HG03095 (cell line): ENCODE data around the gene LDB2.

ENCODE experiments used
- ATAC-seq: cut with Tn5 transposase; IDR thresholded peaks from one replicate; pipeline ENCODE4 v1.9.1; 2021; ENCODE audit warnings: moderate library complexity; ENCODE audit not compliant: unreplicated experiment

Gene LDB2

GRCh38 chr4:16887887-16888286 is 10.6 kb downstream of the LDB2 start:
- no peak for ATAC-seq

DNA sequence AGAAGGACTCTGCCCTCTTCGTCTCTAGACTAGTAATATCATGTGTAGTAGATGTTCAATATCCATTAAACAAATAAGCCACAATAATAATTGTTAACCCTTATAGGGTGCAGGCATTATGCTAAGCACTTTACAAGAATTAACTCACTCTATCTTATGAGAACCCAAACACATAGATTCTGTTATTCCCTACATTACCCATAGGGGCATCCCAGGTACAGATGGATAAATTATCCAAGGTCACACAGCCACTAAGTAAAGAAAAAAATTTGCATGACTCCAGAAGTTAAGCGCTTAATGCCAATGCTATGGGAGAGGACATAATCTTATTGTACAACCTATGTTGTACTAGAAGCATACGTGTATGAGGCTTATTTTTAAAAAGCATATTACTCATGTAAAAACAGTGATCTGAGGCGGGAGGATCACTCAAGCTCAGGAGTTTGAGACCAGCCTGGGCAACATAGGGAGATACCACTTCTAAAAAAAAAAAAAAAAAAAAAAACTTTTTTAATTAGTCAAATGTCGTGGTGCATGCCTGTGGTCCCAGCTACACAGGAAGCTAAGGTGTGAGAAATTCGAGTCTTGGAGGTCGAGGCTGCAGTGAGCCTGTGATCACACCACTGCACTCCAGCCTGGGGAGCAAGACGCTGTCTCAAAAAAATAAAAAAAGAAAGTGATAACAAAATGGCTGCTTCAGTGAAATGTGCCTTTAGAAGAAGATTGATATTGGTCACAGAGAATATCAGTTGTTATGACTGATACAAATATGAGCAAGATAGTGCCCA is 13.6 kb downstream of the LDB2 start:
- ATAC-seq = no peak

GRCh38 chr4:16883806-16884205 is 14.6 kb downstream of the LDB2 start:
- no peak for ATAC-seq

DNA sequence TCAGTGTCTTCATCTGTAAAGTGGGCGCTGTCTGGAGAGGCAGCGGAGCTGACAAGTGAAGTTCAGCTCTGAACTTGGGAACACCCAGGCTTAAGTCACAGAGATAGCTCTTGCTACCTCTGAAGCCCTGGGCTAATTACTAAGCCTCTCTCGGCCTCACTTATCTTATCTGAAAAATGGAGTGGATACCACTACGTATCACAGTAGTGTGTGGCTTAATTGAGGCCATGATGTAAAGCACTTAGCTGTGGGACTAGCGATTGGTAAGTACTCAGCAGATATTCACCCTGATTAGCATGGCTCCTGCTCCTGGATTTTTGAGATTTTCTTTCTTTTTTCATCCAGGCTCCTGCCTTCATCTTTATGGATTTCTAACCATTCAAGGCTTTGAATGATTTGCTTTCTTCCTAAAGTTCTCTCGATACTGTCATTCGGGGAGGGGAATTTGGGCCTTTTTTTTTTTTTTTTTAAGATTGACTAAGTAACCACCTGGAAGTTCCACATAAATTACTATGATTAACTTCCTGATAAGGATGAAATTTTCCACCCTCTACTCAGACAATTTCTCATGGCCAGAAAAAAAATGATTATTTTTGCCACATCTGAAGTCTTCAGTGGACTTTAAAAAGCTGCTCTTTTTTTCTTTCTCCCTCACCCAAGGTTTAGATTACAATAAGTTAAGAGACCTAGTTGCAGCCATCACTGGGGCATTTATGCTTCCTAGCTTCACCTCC is 17.1 kb downstream of the LDB2 start:
- no peak for ATAC-seq

- no peak for ATAC-seq
These were observed 23.0 kb downstream of the LDB2 start for GRCh38 chr4:16875487-16875886.

- ATAC-seq = no peak
These were observed 28.7 kb downstream of the LDB2 start for GRCh38 chr4:16869594-16870245.

GRCh38 chr4:16868674-16869073 is 29.8 kb downstream of the LDB2 start:
- ATAC-seq = no peak

DNA sequence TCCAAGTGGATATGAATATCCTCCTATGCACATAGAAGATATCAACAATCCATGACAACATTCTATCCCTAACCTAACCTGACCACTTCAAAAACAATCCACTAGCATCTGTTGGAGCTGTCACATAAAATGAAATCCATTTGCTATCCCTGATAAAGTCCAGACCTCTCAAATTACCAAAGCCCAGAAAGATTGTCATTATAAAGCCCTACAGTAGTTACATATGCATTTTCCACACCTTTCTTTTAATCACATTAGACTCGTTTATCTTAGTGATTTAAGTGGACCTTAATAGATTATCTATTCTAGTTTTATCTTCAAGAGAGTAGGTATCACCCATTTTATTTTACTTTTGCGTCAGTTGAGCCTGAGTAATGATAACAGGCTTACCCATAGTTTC is 30.6 kb downstream of the LDB2 start:
- ATAC-seq = no peak

- ATAC-seq = no peak
These were observed 31.5 kb downstream of the LDB2 start for GRCh38 chr4:16866974-16867373.

DNA sequence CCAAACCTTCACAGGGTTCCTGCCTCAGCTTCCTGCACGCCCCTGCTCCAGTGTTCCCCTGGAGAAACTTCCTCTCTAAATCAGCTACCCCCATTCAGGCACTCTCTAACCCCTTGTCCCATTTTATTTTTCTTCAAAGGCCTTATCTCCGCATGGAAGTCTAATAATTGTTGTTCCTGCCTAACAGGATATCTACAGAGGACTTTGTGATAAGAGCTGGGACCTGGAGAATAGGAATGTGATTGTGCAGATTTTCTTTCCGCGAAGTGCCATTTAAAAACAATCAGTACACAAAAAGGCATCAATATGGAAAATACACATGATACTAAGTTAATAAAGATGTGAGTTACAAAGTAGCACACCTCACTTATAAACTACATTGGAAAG is 32.6 kb downstream of the LDB2 start:
- ATAC-seq = no peak

DNA sequence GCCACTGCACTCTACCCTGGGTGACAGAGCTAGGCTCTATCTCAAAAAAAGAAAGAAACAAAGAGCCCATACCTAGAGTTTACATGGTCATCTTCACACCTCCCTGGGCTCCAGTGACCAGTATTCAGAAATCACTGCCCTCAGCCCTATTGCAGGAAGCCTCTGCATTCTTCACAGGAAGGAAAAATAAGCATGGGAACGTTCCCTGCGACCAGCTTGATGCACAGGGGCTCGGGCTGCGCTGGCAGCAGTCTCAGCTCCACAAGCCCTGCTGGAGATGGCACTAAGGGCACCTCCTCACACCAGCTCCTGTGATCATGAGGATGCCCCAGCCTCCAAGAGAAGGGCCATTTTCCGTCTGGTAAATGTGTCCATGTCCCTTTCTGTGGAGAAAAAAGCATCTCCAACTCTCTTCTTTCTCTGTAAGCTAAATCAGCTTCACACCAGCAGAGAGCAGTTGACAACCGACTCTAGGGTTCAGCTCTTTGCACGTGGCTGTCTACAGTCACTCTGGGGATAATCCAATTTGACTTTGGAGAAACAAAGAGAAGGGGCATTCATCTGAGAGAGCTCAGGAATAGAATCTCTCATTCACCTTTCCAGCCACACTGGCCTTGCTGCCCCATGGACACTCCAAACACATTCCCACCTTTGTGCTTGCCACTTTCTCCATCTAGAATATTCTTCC is 33.1 kb downstream of the LDB2 start:
- no peak for ATAC-seq

GRCh38 chr4:16864199-16864598 is 34.2 kb downstream of the LDB2 start:
- ATAC-seq = no peak

DNA sequence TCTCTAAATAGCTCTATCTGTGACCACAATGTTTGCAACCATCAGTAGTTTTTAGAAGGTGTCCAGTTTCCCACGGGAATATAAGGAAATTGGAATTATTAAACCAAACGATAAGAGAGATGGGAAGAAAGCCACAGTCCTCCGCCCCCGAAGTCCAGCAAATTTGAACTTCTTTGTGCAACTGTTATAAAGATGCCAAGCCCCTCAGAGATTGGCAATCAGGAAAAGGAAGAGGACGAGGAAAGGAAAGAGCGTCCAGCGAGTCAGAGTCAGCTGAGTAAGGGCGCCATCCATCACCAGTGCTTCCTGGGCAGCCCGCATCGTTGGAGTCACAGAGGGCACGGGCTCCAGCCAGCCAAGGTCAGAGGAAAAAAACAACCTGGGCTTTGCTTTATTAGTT is 35.7 kb downstream of the LDB2 start:
- no peak for ATAC-seq

DNA sequence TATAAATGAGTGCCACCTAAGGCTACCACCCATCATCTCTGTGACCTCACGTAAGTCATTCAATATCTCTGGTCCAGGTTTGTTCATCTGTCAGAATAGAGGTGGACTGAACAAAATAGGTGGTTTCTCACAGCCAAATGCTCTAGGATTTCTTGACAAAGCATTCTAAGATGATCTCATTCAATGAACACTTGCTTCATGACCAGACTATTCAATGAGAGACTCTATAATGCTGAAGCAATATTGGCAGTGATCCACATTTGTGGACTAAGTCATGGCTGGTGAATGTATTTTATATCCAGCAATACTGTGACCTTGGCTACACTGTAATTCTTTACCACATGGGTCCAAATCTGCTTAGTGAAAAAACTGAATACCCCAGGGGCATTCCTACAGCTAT is 37.9 kb downstream of the LDB2 start:
- ATAC-seq = no peak

DNA sequence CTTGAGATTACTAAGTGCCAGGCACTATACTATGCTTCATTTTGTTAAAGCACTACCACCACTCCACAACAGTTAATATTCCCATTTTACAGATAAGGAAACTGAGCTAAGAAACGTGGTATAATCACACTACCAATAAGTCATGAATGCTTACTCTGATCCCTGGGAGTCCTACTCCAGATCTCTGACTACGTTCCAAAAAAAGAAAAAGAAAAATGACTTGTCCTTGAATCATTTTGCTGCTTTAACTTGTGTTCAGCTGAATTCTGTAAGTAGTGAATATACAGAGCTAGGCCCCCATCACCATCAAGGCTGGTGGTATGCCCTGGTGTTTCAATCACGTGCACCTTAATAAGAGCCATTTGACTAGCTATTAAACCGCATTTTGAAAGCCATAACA is 39.4 kb downstream of the LDB2 start:
- no peak for ATAC-seq

DNA sequence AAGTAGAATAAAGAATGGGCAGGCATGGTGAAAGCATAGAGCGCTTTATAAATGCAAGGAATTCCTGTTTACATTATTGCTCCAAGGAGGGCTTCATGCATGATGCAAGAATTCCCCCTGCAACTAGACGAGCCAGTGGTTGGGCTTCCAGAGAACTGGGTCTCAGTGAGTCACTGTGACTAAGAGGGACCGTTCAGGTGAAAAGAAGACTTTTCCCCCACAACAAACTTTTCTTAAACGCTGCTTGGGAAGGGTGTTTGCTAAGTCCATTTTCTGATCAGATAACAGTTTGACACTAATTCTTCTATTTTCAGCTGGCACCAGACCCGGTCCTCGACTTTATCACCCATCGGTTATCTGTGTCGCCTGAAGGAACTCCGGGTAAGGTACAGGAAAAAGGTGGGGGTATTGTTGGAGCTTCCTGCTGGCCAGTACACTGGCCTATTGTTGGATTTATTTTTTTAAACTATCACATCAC is 40.1 kb downstream of the LDB2 start:
- no peak for ATAC-seq

DNA sequence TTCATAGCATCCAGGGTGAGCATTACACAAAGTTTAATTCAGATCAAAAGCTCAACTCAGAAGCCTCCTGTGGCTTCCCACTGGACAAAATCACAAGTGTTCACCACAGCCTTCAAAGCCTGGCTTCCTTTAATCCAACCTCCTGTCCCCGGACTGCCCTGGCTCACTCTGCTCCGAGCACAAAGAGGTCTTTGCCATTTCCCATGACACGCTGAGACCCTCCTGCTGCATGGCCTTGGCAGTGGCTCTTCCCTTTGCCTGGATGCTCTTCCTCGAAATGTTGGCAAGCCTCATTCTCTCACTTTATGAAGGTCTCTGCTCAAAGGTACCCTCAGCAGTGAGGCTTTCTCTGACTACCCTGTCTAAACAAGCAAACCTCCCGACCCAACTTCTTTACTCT is 41.0 kb downstream of the LDB2 start:
- no peak for ATAC-seq

DNA sequence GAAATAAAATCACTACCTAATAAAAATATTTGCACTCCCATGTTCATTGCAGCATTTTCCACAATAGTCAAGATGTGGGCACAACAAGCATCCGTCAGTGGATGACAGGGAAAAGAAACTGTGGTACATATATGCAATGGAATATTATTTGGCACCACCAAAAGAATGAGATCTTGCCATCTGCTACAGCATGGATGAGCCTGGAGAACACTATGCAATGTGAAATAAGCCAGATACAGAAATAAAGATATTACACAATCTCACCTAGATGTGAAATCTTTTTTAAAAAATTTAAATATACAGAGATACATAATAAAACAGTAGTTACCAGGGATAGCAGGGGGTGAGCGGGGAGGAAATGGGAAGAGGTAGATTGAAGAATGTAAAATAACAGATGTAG is 44.8 kb downstream of the LDB2 start:
- ATAC-seq = no peak

- no peak for ATAC-seq
These were observed 45.8 kb downstream of the LDB2 start for GRCh38 chr4:16852644-16853043.

DNA sequence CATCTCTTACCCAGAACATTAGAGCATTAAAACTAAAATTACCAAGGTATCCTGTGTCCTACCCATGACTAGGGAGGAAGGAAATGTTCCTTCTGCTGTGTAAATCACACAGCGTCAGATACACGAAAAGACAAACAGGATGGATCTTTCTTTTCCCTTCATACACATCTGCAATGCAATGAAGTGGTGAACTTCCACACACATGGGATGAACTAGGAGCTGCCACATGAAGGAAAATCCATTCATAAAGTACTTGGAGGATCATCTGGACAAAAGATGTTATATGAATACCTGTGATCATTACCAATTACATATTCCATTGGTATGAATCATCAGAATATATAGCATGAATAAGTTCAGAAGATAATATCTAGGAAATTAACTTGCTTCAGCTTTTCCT is 46.2 kb downstream of the LDB2 start:
- no peak for ATAC-seq

DNA sequence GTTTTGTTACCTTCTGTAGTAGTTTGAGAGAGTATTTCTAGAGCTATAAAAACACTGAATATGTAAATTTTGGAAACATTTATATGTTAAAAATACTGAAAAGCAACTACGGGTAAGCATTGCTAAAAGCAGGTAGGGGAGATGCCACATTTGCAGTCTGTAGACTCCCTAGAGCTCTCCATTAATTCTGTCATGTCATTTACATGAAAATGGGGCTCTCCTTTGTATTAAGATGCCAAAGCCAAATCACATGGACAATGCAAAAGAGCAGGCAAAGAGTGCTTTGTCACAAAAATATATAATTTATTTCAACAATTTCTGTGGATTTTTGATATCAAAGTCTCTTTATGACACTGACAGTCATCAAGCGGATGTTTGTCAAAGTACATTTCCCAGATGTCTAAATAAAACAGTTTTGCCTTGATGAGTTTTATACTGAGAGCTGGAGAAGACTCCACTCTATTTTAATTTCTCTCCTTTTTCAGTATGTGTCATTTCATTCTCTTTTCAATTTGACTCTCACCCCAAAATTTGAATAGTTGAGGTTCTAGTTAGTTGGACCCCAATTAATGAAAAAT is 51.8 kb downstream of the LDB2 start:
- no peak for ATAC-seq
